Fibroblast of pulmonary artery (primary cell): Measurements from ENCODE around the gene ITGA2B.

Experiments
- DNase-seq: peaks from one replicate; pipeline ENCODE4 v3.0.0-alpha.2; 2010; ENCODE audit warnings: low read depth
- H3K4me3 ChIP-seq: replicated peaks from 2 replicates; pipeline ENCODE4 v1.5.1; 2011; ENCODE audit warnings: low read depth, mild to moderate bottlenecking, control low read depth, low read length, moderate library complexity
- CTCF ChIP-seq: IDR thresholded peaks from 2 replicates; pipeline ENCODE4 v1.5.1; 2011; ENCODE audit warnings: mild to moderate bottlenecking, control low read depth, low read length, inconsistent platforms; ENCODE audit errors: missing control alignments

ITGA2B gene

DNA sequence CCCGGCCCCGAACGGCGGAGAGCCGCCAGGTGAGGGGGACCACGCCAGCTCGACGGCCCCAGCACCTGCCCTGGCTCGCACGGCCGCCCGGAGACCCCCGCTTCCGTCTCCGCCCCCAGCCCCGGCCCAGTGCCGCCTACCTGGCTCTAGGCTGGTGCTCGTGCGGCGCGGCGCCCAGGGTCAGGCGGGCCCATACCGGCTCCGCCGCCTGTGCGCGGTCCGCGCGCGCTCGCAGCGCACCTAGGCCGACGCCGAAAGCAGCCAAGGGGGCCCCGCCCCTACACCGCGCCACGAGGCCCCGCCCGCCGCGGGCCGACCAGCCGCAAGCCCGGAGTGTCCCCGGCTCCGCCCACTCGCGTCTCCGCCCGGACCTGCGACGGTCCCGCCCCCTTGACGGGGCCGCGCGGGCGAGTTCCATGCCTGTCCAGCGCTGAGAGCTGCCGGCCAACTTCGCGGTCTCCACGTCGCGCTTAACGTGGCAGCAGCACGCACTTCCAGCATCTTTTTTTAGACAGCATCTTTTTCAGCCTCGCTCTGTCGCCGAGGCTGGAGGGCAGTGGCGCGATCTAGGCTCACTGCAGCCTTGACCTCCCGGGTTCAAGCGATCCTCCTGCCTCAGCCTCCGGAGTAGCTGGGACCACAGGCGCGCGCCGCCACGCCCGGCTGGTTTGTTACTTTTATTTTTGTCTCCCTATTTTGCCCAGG, 64.7 kb downstream of the ITGA2B start, which contains the start of gene SLC25A39:
SLC25A39 (minus strand) TSS at position 253 of the 705 bp plus-strand sequence. CDS start 1,261 bp downstream, outside the sequence.
- peak; percentile 95 for DNase-seq
- peak within 1 kb of the TSS; percentile 80 for H3K4me3 ChIP-seq
- TF ChIP-seq CTCF: no peak

DNA sequence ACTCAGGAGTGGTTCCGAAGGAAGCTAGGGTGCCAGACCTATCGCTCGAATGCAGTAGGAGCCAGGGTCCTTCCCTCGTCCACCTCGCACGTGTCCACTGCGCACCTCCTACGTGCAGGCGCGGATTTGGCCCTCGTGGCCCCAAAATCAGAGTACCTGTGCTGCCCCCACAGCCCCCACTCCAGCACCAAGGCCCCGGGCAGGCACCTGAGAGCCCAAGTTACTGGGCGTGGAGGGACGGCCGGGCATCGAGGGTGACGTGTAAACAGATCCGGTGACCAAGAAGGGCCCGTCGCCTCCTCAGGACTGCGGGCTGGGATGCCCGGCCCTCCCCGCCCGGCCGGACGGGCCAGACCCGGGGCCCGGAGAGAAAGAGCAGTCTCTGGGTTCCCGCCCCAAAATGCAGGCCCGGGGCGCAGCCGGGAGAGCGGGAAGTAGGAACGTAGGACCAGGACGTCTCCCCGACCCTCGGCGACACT, 65.3 kb downstream of the ITGA2B start:
- peak overlapping the region; percentile 80 for H3K4me3 ChIP-seq
- no peak for TF ChIP-seq CTCF
- no peak for DNase-seq

- no peak for DNase-seq
Measured at GRCh38 chr17:44323359-44324091, 65.9 kb downstream of the ITGA2B start.

DNA sequence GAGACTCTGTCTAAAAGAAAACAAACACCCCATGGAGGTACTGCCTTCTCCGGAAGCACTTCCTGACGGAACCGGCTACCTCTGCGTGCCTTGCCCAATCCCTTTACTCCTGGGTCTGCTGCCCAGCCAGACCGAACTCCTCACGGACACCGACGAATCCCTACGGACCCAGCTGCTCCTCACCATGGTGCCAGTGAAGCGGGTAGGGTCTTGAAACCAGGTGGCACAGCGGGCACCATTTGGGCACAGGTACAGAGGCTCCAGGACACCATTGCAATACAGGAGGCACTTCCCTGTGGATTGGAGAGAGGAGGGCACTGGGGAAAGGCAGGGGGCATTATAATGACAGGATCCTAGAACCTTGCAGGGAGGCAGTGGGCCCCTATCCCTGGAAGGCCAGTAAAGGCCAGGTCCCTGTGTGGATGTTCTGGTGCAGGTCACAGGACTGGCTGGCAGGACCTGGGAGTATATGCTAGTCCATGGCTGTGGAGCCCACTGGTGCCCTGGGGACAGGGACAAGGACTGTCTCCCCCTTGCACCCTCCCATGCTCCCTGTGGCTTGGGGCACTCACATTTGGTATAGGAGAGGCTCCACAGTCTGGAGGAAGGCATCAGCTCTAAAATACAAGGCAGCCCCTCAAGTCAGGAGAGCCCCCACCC, 67.1 kb downstream of the ITGA2B start:
- DNase-seq: no peak
- no peak overlapping the region for H3K4me3 ChIP-seq
- no peak for TF ChIP-seq CTCF

More at GRCh38 chr17:44323359-44324091, 65.9 kb downstream of the ITGA2B start:
- TF ChIP-seq CTCF: no peak
- H3K4me3 ChIP-seq: peak overlapping the region; percentile 80
